CD8-positive, alpha-beta memory T cell (primary cell): ENCODE measurements around the gene DLL1. TPM values are rescaled to one million over a fixed set of nuclear protein-coding genes. Genes with fewer than 3 reads are reported as not detected.
"Not testable (repeated sequence)": the region's sequence is repeated elsewhere in the genome, so short reads cannot be mapped to it uniquely, and the experiment has no call there.

ENCODE experiments used
- CTCF ChIA-PET: fragments of 350-600 bp; sonication (Branson Sonifier 250); formaldehyde crosslinking; loops from one replicate; lab custom pipeline; 2021; ENCODE audit warnings: antibody characterized with exemption; lab: Charles Lee
- POLR2A ChIA-PET: fragments of 350-600 bp; sonication (Branson Sonifier 250); formaldehyde crosslinking; loops from one replicate; lab custom pipeline; 2021; ENCODE audit warnings: antibody characterized with exemption; lab: Charles Lee
- DNase-seq, 5 donors: peaks; one replicate each; pipeline versions ENCODE4 v3.0.0 to v3.0.0-alpha.2; 2020 to 2022; ENCODE audit warnings: mixed read lengths in 1 of 5
- H3K27ac ChIP-seq: one replicate; pipeline ENCODE4 v1.7.0; 2013; ENCODE audit warnings: low read depth, mild to moderate bottlenecking, low read length, moderate library complexity
- H3K27me3 ChIP-seq: 2 replicates; pipeline ENCODE4 v1.7.0; 2013; ENCODE audit warnings: low read length, mild to moderate bottlenecking; ENCODE audit not compliant: insufficient read depth, poor library complexity, severe bottlenecking
- H3K36me3 ChIP-seq: 2 replicates; pipeline ENCODE4 v1.7.0; 2013; ENCODE audit warnings: mild to moderate bottlenecking, low read length, moderate library complexity; ENCODE audit not compliant: insufficient read depth
- H3K4me1 ChIP-seq: 2 replicates; pipeline ENCODE4 v1.7.0; 2013; ENCODE audit warnings: mild to moderate bottlenecking, low read length, moderate library complexity; ENCODE audit not compliant: insufficient read depth
- H3K4me3 ChIP-seq: 2 replicates; pipeline ENCODE4 v1.7.0; 2013; ENCODE audit warnings: mild to moderate bottlenecking, low read length
- H3K9me3 ChIP-seq: 2 replicates; pipeline ENCODE4 v1.7.0; 2013; ENCODE audit warnings: mild to moderate bottlenecking, low read length
- H3K27ac Mint-ChIP-seq, 8 donors: one replicate each; pipeline ENCODE4 v1.8.0; 2020 to 2021; ENCODE audit warnings: mixed read lengths in 8 of 8, mild to moderate bottlenecking in 6 of 8, inconsistent platforms in 3 of 8, moderate library complexity in 3 of 8
- H3K27me3 Mint-ChIP-seq, 2 donors: one replicate each; pipeline ENCODE4 v1.8.0; 2020 to 2021; ENCODE audit warnings: mixed read lengths in 2 of 2, mild to moderate bottlenecking in 1 of 2, moderate library complexity in 1 of 2
- H3K36me3 Mint-ChIP-seq, 3 donors: one replicate each; pipeline ENCODE4 v1.8.0; 2020 to 2021; ENCODE audit warnings: mixed read lengths in 3 of 3, inconsistent platforms in 1 of 3, mild to moderate bottlenecking in 1 of 3
- H3K4me1 Mint-ChIP-seq, 3 donors: one replicate each; pipeline ENCODE4 v1.8.0; 2020 to 2021; ENCODE audit warnings: mixed read lengths in 3 of 3, inconsistent platforms in 1 of 3, mild to moderate bottlenecking in 1 of 3
- H3K4me3 Mint-ChIP-seq, 7 donors: one replicate each; pipeline ENCODE4 v1.8.0; 2020 to 2021; ENCODE audit warnings: mixed read lengths in 7 of 7, mild to moderate bottlenecking in 6 of 7, moderate library complexity in 4 of 7, inconsistent platforms in 2 of 7
- H3K9me3 Mint-ChIP-seq, 5 donors: one replicate each; pipeline ENCODE4 v1.8.0; 2020 to 2022; ENCODE audit warnings: mixed read lengths in 5 of 5, mild to moderate bottlenecking in 3 of 5, moderate library complexity in 2 of 5, inconsistent platforms in 1 of 5
- polyA plus RNA-seq: library from polyadenylated mRNA; unstranded; fragments of 300-500 nt; fragmentation: Illumina TruSeq; gene quantifications from one replicate; pipeline ENCODE4 v1.2.3, GENCODE V29; 2021
- total RNA-seq, 2 experiments: library from RNA; stranded (reverse); gene quantifications; one replicate each; pipeline ENCODE4 v1.2.3, GENCODE V29; 2021

DLL1 gene
- total RNA-seq (under 1 TPM; 0.79 to 0.86 TPM), polyA plus RNA-seq (0.49 TPM)

GRCh38 chr6:170290296-170291128 lies at the start of gene DLL1:
Gene DLL1 (minus strand): TSS chr6:170291078. CDS start chr6:170290139, 939 bp downstream.
- Mint-ChIP-seq H3K4me3 (peak within 1 kb of the TSS; percentile 89 to 96 (median 91)), H3K9me3 (no peaks in the 10 kb centered on the region), H3K27me3 (peaks cover 50 to 55% of the 10 kb centered on the region in 2 donors), H3K27ac (peak within 1 kb of the TSS in 7 of 8 donors; percentile 1 to 89 (median 81)), H3K36me3 (peaks cover 0 to 8% (median 1%) of the 10 kb centered on the region in 3 donors), H3K4me1 (peaks cover 44 to 49% (median 44%) of the 10 kb centered on the region in 3 donors)
- H3K27ac ChIP-seq, result no peak within 1 kb of the TSS
- POLR2A ChIA-PET, result interaction anchor here (1.0 to 2.1 kb wide), 3 partner anchors 16 to 18 kb away, joined by 4 to 10 read pairs (median 5); partner anchors contain the start of gene FAM120B
- H3K4me1 ChIP-seq, result peaks cover 39% of the 10 kb centered on the region
- peak within 1 kb of the TSS; percentile 41 for H3K4me3 ChIP-seq
- DNase-seq, result peak in 2 of 5 donors; percentile 26 to 39
- peaks cover 51% of the 10 kb centered on the region for H3K27me3 ChIP-seq
- CTCF ChIA-PET, result interaction anchor here (1.2 to 2.6 kb wide), 5 partner anchors 12 to 459 kb away, joined by 3 to 9 read pairs (median 6); no protein-coding TSS in a partner anchor
- no peaks in the 10 kb centered on the region for H3K9me3 ChIP-seq
- H3K36me3 ChIP-seq, result no peaks in the 10 kb centered on the region

- H3K4me3 ChIP-seq, H3K27ac ChIP-seq, H3K9me3 ChIP-seq, H3K27me3 ChIP-seq, H3K27ac Mint-ChIP-seq, H3K27me3 Mint-ChIP-seq, H3K4me3 Mint-ChIP-seq, CTCF ChIA-PET, POLR2A ChIA-PET, H3K9me3 Mint-ChIP-seq, DNase-seq, H3K4me1 ChIP-seq: not testable (repeated sequence)
- H3K36me3 ChIP-seq, result peaks cover 22% of the 10 kb centered on the region
- H3K36me3 Mint-ChIP-seq, result peaks cover 41 to 76% (median 41%) of the 10 kb centered on the region in 3 donors
- peaks cover 43 to 58% (median 47%) of the 10 kb centered on the region in 3 donors for H3K4me1 Mint-ChIP-seq
These were observed 44.3 kb upstream of the DLL1 start for GRCh38 chr6:170335199-170335598.

GRCh38 chr6:170329321-170329720 lies 38.4 kb upstream of the DLL1 start:
- Mint-ChIP-seq H3K4me1 (peaks cover 17 to 33% (median 22%) of the 10 kb centered on the region in 3 donors), H3K4me3 (no peak overlapping the region), H3K27ac (peak overlapping the region in 3 of 8 donors; percentile 35 to 47 (median 45)), H3K27me3 (no peaks in the 10 kb centered on the region), H3K9me3 (no peaks in the 10 kb centered on the region), H3K36me3 (peaks cover 28 to 87% (median 38%) of the 10 kb centered on the region in 3 donors)
- H3K27me3 ChIP-seq, result no peaks in the 10 kb centered on the region
- H3K27ac ChIP-seq, result no peak overlapping the region
- ChIA-PET CTCF (no interaction called here), POLR2A (no interaction called here)
- H3K36me3 ChIP-seq, result peaks cover 43% of the 10 kb centered on the region
- H3K9me3 ChIP-seq, result no peaks in the 10 kb centered on the region
- H3K4me1 ChIP-seq, result no peaks in the 10 kb centered on the region
- no peak for DNase-seq
- no peak overlapping the region for H3K4me3 ChIP-seq

- no peak overlapping the region for H3K4me3 ChIP-seq
- H3K36me3 ChIP-seq, result peaks cover 20% of the 10 kb centered on the region
- H3K9me3 ChIP-seq, result no peaks in the 10 kb centered on the region
- Mint-ChIP-seq H3K4me1 (peaks cover 46 to 77% (median 71%) of the 10 kb centered on the region in 3 donors), H3K27me3 (no peaks in the 10 kb centered on the region), H3K9me3 (no peaks in the 10 kb centered on the region), H3K36me3 (peaks cover 4 to 68% (median 14%) of the 10 kb centered on the region in 3 donors), H3K4me3 (no peak overlapping the region), H3K27ac (peak overlapping the region in 3 of 8 donors; percentile 22 to 75 (median 39))
- peaks cover 7% of the 10 kb centered on the region for H3K4me1 ChIP-seq
- H3K27me3 ChIP-seq, result no peaks in the 10 kb centered on the region
- POLR2A ChIA-PET, result no interaction called here
- no peak overlapping the region for H3K27ac ChIP-seq
- CTCF ChIA-PET, result no interaction called here
- no peak for DNase-seq
These were observed 26.8 kb upstream of the DLL1 start for GRCh38 chr6:170317718-170318117.

GRCh38 chr6:170317076-170317475 lies 26.2 kb upstream of the DLL1 start:
- H3K27me3 Mint-ChIP-seq, result no peaks in the 10 kb centered on the region
- Histone ChIP-seq H3K4me3 (no peak overlapping the region), H3K36me3 (peaks cover 14% of the 10 kb centered on the region), H3K27ac (no peak overlapping the region), H3K27me3 (no peaks in the 10 kb centered on the region), H3K4me1 (peaks cover 7% of the 10 kb centered on the region), H3K9me3 (no peaks in the 10 kb centered on the region)
- no peak for DNase-seq
- no peak overlapping the region for H3K4me3 Mint-ChIP-seq
- peaks cover 0 to 65% (median 13%) of the 10 kb centered on the region in 3 donors for H3K36me3 Mint-ChIP-seq
- H3K4me1 Mint-ChIP-seq, result peaks cover 45 to 75% (median 69%) of the 10 kb centered on the region in 3 donors
- ChIA-PET CTCF (no interaction called here), POLR2A (no interaction called here)
- peak overlapping the region in 1 of 8 donors; percentile 24 for H3K27ac Mint-ChIP-seq
- no peaks in the 10 kb centered on the region for H3K9me3 Mint-ChIP-seq

GRCh38 chr6:170316071-170316470 lies 25.2 kb upstream of the DLL1 start:
- Histone ChIP-seq H3K4me3 (no peak overlapping the region), H3K36me3 (peaks cover 14% of the 10 kb centered on the region), H3K9me3 (no peaks in the 10 kb centered on the region), H3K27ac (no peak overlapping the region), H3K27me3 (no peaks in the 10 kb centered on the region), H3K4me1 (peaks cover 14% of the 10 kb centered on the region)
- no peak for DNase-seq
- peaks cover 50 to 80% (median 73%) of the 10 kb centered on the region in 3 donors for H3K4me1 Mint-ChIP-seq
- H3K4me3 Mint-ChIP-seq, result no peak overlapping the region
- H3K27ac Mint-ChIP-seq, result peak overlapping the region in 4 of 8 donors; percentile 24 to 44 (median 42)
- H3K27me3 Mint-ChIP-seq, result no peaks in the 10 kb centered on the region
- POLR2A ChIA-PET, result no interaction called here
- H3K36me3 Mint-ChIP-seq, result peaks cover 0 to 64% (median 13%) of the 10 kb centered on the region in 3 donors
- no peaks in the 10 kb centered on the region for H3K9me3 Mint-ChIP-seq
- CTCF ChIA-PET, result no interaction called here

- H3K27ac Mint-ChIP-seq, result no peak overlapping the region
- Histone ChIP-seq H3K4me3 (no peak overlapping the region), H3K36me3 (peaks cover 14% of the 10 kb centered on the region), H3K4me1 (peaks cover 25% of the 10 kb centered on the region), H3K27me3 (no peaks in the 10 kb centered on the region), H3K27ac (no peak overlapping the region), H3K9me3 (no peaks in the 10 kb centered on the region)
- no peaks in the 10 kb centered on the region for H3K9me3 Mint-ChIP-seq
- H3K4me3 Mint-ChIP-seq, result no peak overlapping the region
- ChIA-PET POLR2A (no interaction called here), CTCF (no interaction called here)
- peaks cover 0 to 57% (median 9%) of the 10 kb centered on the region in 3 donors for H3K36me3 Mint-ChIP-seq
- peaks cover 50 to 81% (median 74%) of the 10 kb centered on the region in 3 donors for H3K4me1 Mint-ChIP-seq
- DNase-seq, result no peak
- peaks cover 0 to under 1% of the 10 kb centered on the region in 2 donors for H3K27me3 Mint-ChIP-seq
These were observed 24.1 kb upstream of the DLL1 start for GRCh38 chr6:170314983-170315382.
